ENCODE data around the gene GPD2.

- TF ChIP-seq RELB (IDR thresholded peaks at IDR 0.05; ENCODE audit: low read depth) (no peak), ZZZ3 (IDR thresholded peaks at IDR 0.05; ENCODE audit: control insufficient read depth, insufficient read length, low read depth) (no peak), POLR2AphosphoS5 (IDR thresholded peaks at IDR 0.05; ENCODE audit: low read length) (no peak)
Observed at GRCh38 chr2:156429211-156429610, 7.0 kb upstream of the GPD2 start.

Measured in GM12878 (cell line).